CD8-positive, alpha-beta memory T cell (primary cell): Measurements from ENCODE around the gene IL32. TPM values are rescaled to one million over a fixed set of nuclear protein-coding genes. Genes with fewer than 3 reads are reported as not detected.

Source experiments
- polyA plus RNA-seq: library from polyadenylated mRNA; unstranded; fragments of 300-500 nt; fragmentation: Illumina TruSeq; gene quantifications from one replicate; pipeline ENCODE4 v1.2.3, GENCODE V29; 2021
- total RNA-seq, 2 experiments: library from RNA; stranded (reverse); gene quantifications; one replicate each; pipeline ENCODE4 v1.2.3, GENCODE V29; 2021

IL32 gene
- total and polyA plus RNA-seq, 3 experiments from 2014 or later: 975 to 3,843 (median 992) TPM

Other genes starting within 250 kb of the IL32 start
- 1 to 10 TPM; 8.8 to 9.2 TPM for gene PRSS21, start 248.4 kb upstream of the IL32 start, total RNA-seq
- gene PRSS21, start 248.4 kb upstream of the IL32 start, polyA plus RNA-seq: 13.6 TPM
- gene ZG16B, start 235.3 kb upstream of the IL32 start, total RNA-seq: under 1 TPM; 0.29 to 0.74 TPM
- gene ZG16B, start 235.3 kb upstream of the IL32 start, polyA plus RNA-seq: not detected
- not detected for gene PRSS22, start 207.5 kb upstream of the IL32 start, total RNA-seq
- not detected for gene PRSS22, start 207.5 kb upstream of the IL32 start, polyA plus RNA-seq
- 10 to 100 TPM; 24.7 to 27.2 TPM for gene FLYWCH2, start 182.4 kb upstream of the IL32 start, total RNA-seq
- gene FLYWCH2, start 182.4 kb upstream of the IL32 start, polyA plus RNA-seq: 24.0 TPM
- gene FLYWCH1, start 153.7 kb upstream of the IL32 start, total RNA-seq: 10 to 100 TPM; 37.2 to 39.8 TPM
- gene FLYWCH1, start 153.7 kb upstream of the IL32 start, polyA plus RNA-seq: 20.9 TPM
- gene KREMEN2, start 101.4 kb upstream of the IL32 start, total RNA-seq: not detected
- not detected for gene KREMEN2, start 101.4 kb upstream of the IL32 start, polyA plus RNA-seq
- 10 to 100 TPM; 38.7 to 39.0 TPM for gene PAQR4, start 96.3 kb upstream of the IL32 start, total RNA-seq
- 1.5 TPM for gene PAQR4, start 96.3 kb upstream of the IL32 start, polyA plus RNA-seq
- 100 to 1,000 TPM; 103 to 112 TPM for gene PKMYT1, start 85.2 kb upstream of the IL32 start, total RNA-seq
- gene PKMYT1, start 85.2 kb upstream of the IL32 start, polyA plus RNA-seq: 0.18 TPM
- not detected for gene CLDN9, start 52.7 kb upstream of the IL32 start, total RNA-seq
- gene CLDN9, start 52.7 kb upstream of the IL32 start, polyA plus RNA-seq: not detected
- not detected for gene CLDN6, start 47.5 kb upstream of the IL32 start, total RNA-seq
- not detected for gene CLDN6, start 47.5 kb upstream of the IL32 start, polyA plus RNA-seq
- 1 to 10 TPM; 3.7 to 4.5 TPM for gene TNFRSF12A, start 45.3 kb upstream of the IL32 start, total RNA-seq
- gene TNFRSF12A, start 45.3 kb upstream of the IL32 start, polyA plus RNA-seq: 2.1 TPM
- 10 to 100 TPM; 25.6 to 26.3 TPM for gene HCFC1R1, start 41.7 kb upstream of the IL32 start, total RNA-seq
- 23.7 TPM for gene HCFC1R1, start 41.7 kb upstream of the IL32 start, polyA plus RNA-seq
- 10 to 100 TPM; 56.8 to 59.4 TPM for gene THOC6, start 41.6 kb upstream of the IL32 start, total RNA-seq
- 46.2 TPM for gene THOC6, start 41.6 kb upstream of the IL32 start, polyA plus RNA-seq
- gene BICDL2, start 28.7 kb upstream of the IL32 start, total RNA-seq: not detected
- not detected for gene BICDL2, start 28.7 kb upstream of the IL32 start, polyA plus RNA-seq
- gene MMP25, start 19.1 kb upstream of the IL32 start, total RNA-seq: 1 to 10 TPM; 1.5 to 1.9 TPM
- 0.90 TPM for gene MMP25, start 19.1 kb upstream of the IL32 start, polyA plus RNA-seq
- under 1 TPM in 1 of 2 experiments, not detected in 1; 0.15 TPM for gene ZSCAN10, start 33.7 kb downstream of the IL32 start, total RNA-seq
- gene ZSCAN10, start 33.7 kb downstream of the IL32 start, polyA plus RNA-seq: not detected
- under 1 TPM in 1 of 2 experiments, not detected in 1; 0.11 TPM for gene ZNF205, start 46.9 kb downstream of the IL32 start, total RNA-seq
- gene ZNF205, start 46.9 kb downstream of the IL32 start, polyA plus RNA-seq: not detected
- 10 to 100 TPM; 10.4 to 10.5 TPM for gene ZNF213, start 69.4 kb downstream of the IL32 start, total RNA-seq
- 3.8 TPM for gene ZNF213, start 69.4 kb downstream of the IL32 start, polyA plus RNA-seq
- gene OR1F1, start 122.6 kb downstream of the IL32 start, total RNA-seq: not detected
- gene OR1F1, start 122.6 kb downstream of the IL32 start, polyA plus RNA-seq: not detected
- 10 to 100 TPM; 13.0 to 14.6 TPM for gene ZNF200, start 169.5 kb downstream of the IL32 start, total RNA-seq
- 11.2 TPM for gene ZNF200, start 169.5 kb downstream of the IL32 start, polyA plus RNA-seq
- gene MEFV, start 191.0 kb downstream of the IL32 start, total RNA-seq: under 1 TPM in 1 of 2 experiments, not detected in 1; 0.18 TPM
- gene MEFV, start 191.0 kb downstream of the IL32 start, polyA plus RNA-seq: not detected
- 10 to 100 TPM; 29.2 to 35.1 TPM for gene ZNF263, start 217.9 kb downstream of the IL32 start, total RNA-seq
- gene ZNF263, start 217.9 kb downstream of the IL32 start, polyA plus RNA-seq: 47.7 TPM
- 1 to 10 TPM; 5.1 to 5.2 TPM for gene TIGD7, start 239.8 kb downstream of the IL32 start, total RNA-seq
- 4.9 TPM for gene TIGD7, start 239.8 kb downstream of the IL32 start, polyA plus RNA-seq
- gene ZNF75A, start 239.9 kb downstream of the IL32 start, total RNA-seq: 10 to 100 TPM; 37.9 to 42.0 TPM
- 22.7 TPM for gene ZNF75A, start 239.9 kb downstream of the IL32 start, polyA plus RNA-seq